ENCODE measurements around the gene ABCF2.
A peak's percentile ranks its signal among the peaks of the same experiment; 100 is the strongest.

ABCF2 gene

GRCh38 chr7:151177310-151177709 is 49.7 kb downstream of the ABCF2 start:
- H3K36me3 ChIP-seq: no peaks in the 10 kb centered on the region
- no peak for TF ChIP-seq CTCF (IDR thresholded peaks at IDR 0.05)
- H3K27ac ChIP-seq: no peak overlapping the region
- DNase-seq: no peak
- H3K4me3 ChIP-seq: no peak overlapping the region
- H3K27me3 ChIP-seq: peaks cover 0 to 82% of the 10 kb centered on the region in 2 donors
- no peaks in the 10 kb centered on the region for H3K4me1 ChIP-seq
- intact Hi-C loops (cut with DNase I; ENCODE audit: low total_unique reads): no loop called here
- H3K9me3 ChIP-seq: no peaks in the 10 kb centered on the region

GRCh38 chr7:151176401-151176800 is 50.6 kb downstream of the ABCF2 start:
- no peak for DNase-seq

GRCh38 chr7:151175793-151176311 is 51.2 kb downstream of the ABCF2 start:
- TF ChIP-seq CTCF (IDR thresholded peaks at IDR 0.05): no peak

More at GRCh38 chr7:151176401-151176800, 50.6 kb downstream of the ABCF2 start:
- intact Hi-C loops (cut with DNase I; ENCODE audit: low total_unique reads): no loop called here
- no peaks in the 10 kb centered on the region for H3K9me3 ChIP-seq
- no peak overlapping the region for H3K27ac ChIP-seq
- no peak overlapping the region for H3K4me3 ChIP-seq
- H3K36me3 ChIP-seq: no peaks in the 10 kb centered on the region
- no peak for TF ChIP-seq CTCF (IDR thresholded peaks at IDR 0.05)
- H3K4me1 ChIP-seq: no peaks in the 10 kb centered on the region
- peaks cover 0 to 81% of the 10 kb centered on the region in 2 donors for H3K27me3 ChIP-seq

GRCh38 chr7:151175047-151175792 is 51.8 kb downstream of the ABCF2 start:
- Histone ChIP-seq H3K27ac (no peak overlapping the region), H3K4me3 (no peak overlapping the region), H3K36me3 (no peaks in the 10 kb centered on the region), H3K9me3 (no peaks in the 10 kb centered on the region), H3K27me3 (peaks cover 0 to 80% of the 10 kb centered on the region in 2 donors), H3K4me1 (no peaks in the 10 kb centered on the region)
- no peak for DNase-seq
- TF ChIP-seq CTCF (IDR thresholded peaks at IDR 0.05): no peak
- intact Hi-C loops (cut with DNase I; ENCODE audit: low total_unique reads): no loop called here

More at GRCh38 chr7:151175793-151176311, 51.2 kb downstream of the ABCF2 start:
- Histone ChIP-seq H3K4me1 (no peaks in the 10 kb centered on the region), H3K36me3 (no peaks in the 10 kb centered on the region), H3K27ac (no peak overlapping the region), H3K27me3 (peaks cover 0 to 80% of the 10 kb centered on the region in 2 donors), H3K9me3 (no peaks in the 10 kb centered on the region), H3K4me3 (no peak overlapping the region)
- peak in 1 of 2 donors; percentile 51 for DNase-seq
- intact Hi-C loops (cut with DNase I; ENCODE audit: low total_unique reads): no loop called here

GRCh38 chr7:151174246-151175046 is 52.6 kb downstream of the ABCF2 start:
- no peak overlapping the region for H3K4me3 ChIP-seq
- no peak for TF ChIP-seq CTCF (IDR thresholded peaks at IDR 0.05)
- no peaks in the 10 kb centered on the region for H3K36me3 ChIP-seq
- no peak overlapping the region for H3K27ac ChIP-seq
- intact Hi-C loops (cut with DNase I; ENCODE audit: low total_unique reads): no loop called here
- H3K9me3 ChIP-seq: no peaks in the 10 kb centered on the region
- H3K4me1 ChIP-seq: no peaks in the 10 kb centered on the region
- peak in 1 of 2 donors; percentile 64 for DNase-seq
- peaks cover 0 to 76% of the 10 kb centered on the region in 2 donors for H3K27me3 ChIP-seq

Data from tibial artery (tissue), 4 donors.